Pons (tissue), 1 donor: ENCODE results near the gene TUT4.

ENCODE experiments used
- DNase-seq: peaks from one replicate; pipeline ENCODE4 v3.0.0-alpha.2; 2016; ENCODE audit warnings: low spot score

Gene TUT4

DNA sequence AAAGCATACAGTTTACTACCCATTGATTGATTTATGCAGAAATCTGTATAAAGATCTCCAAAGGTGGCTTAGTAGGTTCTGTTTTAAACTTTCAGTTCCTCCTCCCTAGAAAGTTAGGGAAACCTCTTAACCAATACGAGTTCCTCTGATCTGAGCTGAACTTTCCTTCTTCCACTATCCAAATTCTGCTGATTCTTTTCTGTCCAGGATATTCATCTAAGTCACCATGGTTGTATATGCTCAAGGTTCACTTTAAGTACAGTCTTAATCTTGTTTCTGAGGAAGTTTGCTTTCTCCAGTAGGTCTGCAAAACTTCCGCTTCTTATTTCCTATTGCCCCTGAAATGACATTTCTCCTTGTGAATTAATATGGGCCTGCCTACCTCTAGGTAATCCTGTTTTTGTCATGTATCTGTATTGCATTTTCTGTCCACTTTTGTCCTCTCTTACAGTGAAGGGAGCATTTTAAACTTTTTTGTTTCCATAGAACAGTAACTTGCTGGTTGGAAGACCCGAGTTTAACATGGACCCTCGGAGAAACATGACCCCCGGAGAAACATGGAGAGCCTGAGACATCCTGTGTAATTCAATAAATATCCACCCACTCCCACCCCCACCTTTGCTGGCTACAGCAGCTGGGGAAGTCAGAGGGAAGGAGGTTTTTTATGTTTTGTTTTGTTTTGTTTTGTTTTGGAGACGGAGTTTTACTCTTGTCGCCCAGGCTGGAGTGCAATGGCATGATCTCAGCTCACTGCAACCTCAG lies 16.7 kb upstream of the TUT4 start:
- DNase-seq: peak; percentile 43

DNA sequence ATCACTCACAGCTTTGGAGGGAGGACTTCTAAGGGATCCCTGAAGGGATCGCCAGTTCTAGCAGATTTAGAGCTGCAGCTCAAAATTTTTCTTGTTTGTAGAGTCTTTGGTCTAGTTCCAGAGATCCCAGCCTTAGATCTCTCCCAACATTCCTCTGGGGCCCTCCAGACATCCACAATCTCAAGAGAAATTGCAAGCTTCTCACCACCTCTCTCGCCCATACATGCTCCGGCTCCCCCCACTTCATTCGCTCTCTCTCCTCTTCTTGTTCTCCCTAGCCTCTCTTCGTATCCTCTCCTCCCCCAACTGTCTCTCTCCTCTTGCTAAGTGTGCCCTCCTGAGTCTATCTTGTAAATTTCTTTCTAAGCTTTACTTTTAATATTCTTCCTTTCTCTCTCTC lies 15.1 kb upstream of the TUT4 start:
- DNase-seq: no peak

DNA sequence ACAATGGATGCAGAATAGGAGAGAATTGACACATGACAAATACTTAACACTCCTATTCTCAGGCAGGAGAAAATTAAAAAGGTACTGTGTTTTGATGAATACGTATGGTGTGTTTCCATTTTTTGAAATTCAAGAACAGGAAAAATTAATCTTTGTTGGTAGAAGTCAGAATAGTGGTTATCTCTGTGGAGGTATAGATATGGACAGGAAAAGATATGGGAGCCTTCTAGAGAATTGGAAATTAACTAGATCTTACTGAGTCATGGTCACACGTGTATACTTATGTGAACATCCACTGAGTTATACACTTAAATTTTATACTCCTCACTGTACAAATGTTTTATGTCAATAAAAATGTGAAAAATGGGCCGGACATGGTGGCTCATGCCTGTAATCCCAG lies 9.9 kb upstream of the TUT4 start:
- no peak for DNase-seq

DNA sequence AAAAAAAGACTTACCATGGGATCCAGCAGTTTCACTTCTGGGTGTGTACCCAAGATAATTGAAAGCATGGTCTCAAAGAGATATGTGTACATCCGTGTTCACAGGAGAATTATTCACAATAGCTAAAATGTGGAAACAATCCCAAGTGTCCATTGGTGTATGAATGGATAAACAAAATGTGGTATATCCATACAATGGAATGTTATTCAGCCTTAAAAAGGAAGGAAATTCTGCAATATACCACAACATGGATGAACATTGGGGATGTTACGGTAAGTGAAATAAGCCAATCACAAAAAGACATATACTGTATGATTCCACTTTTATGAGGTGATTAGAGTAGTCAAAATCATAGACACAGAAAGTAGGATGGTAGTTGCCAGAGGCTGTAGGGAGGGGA lies 7.0 kb upstream of the TUT4 start:
- DNase-seq: no peak

DNA sequence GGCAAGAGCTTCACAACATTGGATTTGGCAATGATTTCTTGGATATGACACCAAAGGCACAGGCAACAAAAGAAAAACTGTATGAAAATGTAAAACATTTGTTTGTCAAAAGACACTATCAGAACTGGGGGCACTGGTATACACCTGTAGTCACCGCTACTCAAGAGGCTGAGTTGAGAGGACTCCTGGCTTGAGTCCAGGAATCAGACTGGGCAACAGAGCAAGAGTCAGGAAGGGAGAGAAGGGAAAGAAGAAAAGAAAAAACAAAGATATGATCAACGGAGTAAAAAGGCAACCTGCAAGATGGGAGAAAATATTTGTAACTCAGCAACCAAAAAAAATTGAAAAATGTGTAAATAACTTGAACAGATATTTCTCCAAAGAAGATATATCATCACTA lies 6.0 kb upstream of the TUT4 start:
- DNase-seq: no peak

DNA sequence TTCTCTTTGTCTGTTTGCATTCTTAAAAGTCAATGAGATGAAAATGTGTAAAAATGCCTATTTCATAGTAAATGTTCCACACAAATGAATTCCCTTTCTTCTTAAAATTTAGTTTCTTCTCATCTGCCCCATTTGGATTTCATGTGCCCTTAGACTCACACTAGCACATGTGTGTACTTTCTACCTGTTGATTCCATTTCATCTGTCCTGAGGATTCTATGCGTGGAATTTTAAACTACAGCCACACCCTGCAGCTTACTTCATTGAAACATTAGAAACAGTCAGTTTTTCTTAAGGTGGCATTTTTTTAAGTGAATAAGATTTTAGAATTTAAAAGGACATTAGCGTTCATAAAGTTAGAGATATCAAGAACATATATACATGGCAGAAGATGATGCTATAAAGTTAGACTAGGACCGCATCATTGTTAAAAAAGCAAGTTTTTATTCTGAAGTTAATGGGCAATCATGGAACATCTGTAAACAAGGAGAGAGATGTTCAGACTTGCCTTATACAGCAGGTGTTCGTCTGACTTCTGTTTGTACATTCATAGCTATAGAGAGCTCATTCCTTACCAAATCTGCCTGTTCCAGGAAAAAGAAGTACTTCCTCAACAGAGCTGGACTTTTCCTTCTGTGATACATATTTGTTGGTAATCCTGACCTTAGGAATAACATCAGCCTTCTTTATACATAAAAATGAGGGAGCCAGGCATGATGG lies 3.9 kb upstream of the TUT4 start:
- no peak for DNase-seq

DNA sequence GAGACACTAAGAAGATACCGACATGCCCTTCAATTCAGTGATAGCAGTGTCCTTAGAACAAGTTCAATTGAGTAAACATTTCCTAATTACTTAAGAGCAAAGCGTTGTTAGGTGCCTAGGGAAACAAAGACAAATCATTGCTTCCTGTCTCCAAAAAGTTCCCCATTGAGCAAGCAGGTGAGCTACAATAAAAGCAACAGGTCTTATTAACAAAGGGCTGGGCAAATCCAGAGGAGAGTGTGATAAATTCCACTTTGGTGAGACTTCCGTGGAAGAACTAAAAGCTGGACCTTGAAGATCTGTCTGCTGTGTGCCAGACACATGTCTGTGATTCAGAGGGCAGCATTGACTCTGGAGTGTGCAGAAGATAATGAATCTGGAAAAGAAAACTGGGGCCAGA lies 1.9 kb upstream of the TUT4 start:
- no peak for DNase-seq

DNA sequence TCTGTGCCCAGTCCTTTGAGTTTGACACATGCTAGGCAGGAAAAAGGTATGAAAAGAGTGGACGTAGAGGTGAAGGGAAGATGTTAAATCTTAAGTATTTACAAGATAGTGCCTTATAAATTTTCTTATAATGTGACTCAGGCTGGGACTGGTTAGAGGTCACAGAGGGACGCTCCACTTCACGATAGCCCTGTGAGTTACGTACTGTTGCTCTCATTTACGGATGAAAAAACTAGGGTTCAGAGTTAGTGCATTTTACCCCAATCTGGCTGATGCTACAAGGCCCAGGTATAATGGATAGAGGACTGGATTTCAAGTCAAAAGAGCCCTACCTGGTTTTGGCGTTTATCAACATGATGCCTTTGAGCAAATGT lies 1.4 kb upstream of the TUT4 start:
- DNase-seq: no peak

DNA sequence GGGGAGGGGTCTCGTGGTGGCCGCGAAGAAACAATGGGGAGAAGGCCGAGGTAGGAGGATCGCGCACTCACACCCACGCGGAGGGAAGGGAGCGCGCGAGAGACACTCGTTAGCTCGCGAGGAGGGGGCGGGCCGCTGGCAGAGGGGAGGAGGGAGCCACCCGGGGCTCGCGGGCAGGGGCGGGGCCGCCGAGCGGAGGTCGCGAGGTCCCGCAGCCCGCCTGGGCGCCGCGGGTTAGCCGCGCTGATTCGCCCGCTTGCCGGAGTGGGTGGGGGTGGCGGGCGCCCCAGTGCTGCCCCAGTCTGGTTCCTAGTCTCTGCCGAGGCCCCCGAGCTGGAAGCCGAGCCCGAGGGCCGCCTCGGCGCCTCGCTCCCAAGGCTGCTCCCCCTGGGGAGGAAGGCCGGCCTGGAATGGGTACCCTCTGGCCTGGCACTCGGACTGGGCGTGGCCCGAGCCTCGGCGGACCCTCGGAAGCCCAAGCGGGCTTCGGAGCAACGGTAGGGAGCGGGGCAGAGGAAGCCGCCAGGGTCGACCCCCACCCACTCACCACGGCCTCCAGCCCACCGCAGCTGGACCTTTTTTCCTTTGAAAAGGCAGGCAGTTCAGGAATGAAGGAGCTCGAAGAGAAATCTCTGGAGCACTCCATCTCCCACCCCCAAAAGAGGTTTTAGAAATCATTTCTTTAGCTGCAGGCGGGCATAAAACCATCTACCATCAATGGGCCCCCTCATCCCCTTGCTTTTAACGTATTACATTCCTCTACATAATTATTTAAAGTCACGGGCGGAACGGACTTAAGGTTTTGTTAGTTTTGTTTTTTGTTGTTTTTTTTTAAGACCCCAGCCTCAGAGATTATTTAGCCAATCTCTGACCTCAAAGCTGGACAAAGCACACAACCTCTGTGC lies 722 bp upstream of the TUT4 start:
- DNase-seq: peak; percentile 63

DNA sequence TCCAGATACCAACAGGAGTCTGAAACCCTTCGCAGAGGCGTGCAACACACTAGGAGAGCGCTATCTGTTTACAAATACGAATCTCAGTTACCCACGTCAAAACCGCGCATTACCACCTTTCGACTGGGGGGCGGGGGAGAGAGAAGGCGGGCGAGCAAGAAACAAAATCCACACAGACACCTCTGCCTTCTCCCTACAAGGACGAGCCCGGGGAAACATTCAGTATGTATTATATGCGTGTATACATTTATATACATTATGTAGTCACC lies 722 bp downstream of the TUT4 start:
- DNase-seq: peak; percentile 55

DNA sequence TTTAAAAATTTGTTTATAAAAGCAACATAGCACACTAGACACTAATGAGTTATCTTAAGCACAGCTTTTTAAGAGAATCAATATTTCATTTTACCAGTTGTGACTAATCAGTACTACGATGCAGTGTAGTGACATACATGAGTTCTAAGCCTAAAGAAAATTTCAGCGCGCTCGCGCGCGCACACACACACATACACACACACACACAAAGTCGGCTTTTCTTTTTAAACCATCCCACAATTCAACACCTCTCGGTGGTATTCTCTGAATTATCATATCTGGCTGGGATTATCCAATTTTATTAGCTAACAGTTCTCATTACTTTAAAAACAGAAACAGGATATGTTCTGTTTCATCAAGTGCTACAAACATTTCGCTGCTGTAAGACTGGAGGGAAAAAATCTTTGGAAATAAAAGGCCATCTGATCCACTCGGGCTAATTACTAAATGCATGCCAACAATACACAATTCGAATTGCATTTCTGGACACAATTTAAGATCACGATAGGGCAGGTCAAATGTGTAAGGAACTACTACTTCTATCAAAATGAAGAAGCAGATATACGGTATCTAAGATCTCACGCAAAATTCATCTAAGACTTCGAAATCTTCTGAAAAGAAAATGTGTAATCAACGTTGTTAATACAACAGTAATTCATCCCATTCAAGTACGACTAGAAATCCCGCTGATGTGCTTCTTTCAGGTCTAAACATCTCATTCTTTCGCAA lies 1.2 kb downstream of the TUT4 start:
- DNase-seq: peak; percentile 53

DNA sequence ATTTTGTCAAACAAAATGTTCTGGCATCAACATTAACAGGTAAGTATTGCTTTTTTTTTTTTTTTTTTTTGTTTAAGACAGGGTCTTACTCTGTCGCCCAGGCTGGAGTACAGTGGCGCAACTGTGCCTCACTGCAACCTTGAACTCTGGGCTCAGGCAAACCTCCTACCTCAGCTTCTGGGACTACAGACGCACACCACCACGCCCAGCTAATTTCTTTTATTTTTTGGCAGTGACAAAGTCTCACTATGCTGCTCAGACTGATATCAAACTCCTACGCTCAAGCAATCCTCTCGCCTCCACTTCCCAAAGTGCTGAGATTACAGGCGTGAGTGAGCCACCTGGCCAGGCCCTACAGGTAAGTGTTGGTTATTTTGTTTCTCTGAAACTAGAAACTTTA lies 2.4 kb downstream of the TUT4 start:
- DNase-seq: no peak

DNA sequence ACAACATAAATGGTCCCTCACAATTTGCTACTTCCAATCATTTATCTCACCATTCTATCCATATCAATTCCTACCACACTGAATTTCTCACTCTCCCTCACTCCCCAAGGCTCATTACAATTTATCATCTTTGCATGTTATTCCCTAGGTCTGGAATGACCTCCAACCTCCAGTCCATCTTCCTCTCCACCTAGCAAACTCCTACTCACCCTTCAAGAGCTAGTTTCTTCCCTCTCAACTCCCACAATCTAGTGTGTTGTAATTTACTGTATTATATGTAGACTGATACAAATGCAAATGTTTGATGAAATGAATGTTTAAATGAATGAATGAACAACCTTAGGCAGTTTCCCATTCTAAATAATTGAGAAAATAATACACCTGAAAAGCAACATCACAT lies 3.6 kb downstream of the TUT4 start:
- DNase-seq: no peak

DNA sequence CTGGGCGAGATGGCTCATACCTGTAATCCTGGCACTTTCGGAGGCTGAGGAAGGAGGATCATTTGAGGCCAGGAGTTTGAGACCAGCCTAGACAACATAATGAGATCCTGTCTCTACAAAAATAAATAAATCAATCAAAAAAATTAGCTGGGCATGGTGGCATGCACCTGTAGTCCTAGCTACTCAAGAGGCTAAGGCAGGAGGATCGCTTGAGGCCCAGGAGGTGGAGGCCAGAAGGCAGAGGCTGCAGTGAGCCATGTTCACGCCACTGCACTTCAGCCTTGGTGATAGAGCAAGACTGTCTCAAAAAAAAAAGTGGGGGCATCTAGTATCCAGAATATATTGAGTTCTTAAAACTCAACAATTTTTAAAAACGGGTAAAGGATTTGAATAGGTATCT lies 6.0 kb downstream of the TUT4 start:
- no peak for DNase-seq

DNA sequence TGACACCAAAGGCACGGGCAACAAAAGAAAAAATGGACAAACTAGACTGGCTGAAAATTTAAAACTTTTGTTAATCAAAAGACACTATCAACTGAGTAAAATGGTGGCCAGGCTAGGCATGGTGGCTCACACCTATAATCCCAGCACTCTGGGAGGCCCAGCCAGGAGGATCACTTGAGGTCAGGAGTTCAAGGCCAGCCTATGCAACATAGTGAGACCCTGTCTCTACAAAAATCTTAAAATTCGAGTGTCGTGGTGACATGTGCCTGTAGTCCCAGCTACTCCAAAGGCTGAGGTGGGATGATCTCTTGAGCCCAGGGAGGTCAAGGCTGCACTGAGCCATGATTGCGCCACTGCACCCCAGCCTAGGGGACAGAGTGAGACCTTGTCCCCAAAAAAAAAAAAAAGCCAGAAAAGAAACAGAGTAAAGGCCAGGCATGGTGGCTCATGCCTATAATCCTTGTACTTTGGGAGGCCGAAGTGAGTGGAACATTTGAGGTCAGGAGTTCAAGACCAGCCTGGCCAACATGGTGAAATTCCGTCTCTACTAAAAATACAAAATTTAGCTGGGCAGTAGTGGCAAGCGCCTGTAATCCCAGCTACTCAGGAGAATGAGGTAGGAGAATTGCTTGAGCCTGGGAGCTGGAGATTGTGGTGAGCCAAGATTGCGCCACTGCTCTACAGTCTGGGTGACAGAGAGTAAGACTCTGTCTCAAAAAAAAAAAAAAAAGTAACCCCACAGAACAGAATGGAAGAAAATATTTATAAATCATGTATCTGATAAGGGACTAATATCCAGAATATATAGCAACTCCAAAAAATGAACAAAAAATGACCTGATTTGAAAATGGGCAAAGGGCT lies 8.0 kb downstream of the TUT4 start:
- no peak for DNase-seq

DNA sequence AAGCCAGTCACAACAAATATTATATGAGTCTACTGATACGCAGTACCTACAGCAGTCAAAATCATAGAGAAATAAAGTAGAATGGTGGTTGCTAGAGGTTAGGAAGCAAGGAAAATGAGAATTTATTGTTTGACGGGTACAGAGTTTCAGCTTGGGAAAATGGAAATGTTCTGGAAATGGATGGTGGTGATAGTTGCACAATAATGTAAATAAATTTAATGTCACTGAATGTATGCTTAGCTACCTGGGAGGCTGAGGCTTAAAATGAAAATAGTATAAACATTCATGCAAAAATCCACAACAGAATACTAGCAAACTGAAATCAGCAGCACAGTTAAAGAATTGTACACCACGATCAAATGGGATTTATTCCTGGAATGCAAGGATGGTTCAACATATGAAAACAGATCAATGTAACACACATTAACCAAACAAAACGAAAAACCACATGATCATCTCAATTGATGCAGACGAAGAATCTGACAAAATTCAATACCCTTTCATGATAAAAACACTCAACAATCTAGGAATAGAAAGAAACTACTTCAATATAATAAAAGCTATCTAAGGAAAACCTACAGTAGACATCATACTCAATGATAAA lies 10.7 kb downstream of the TUT4 start:
- no peak for DNase-seq

DNA sequence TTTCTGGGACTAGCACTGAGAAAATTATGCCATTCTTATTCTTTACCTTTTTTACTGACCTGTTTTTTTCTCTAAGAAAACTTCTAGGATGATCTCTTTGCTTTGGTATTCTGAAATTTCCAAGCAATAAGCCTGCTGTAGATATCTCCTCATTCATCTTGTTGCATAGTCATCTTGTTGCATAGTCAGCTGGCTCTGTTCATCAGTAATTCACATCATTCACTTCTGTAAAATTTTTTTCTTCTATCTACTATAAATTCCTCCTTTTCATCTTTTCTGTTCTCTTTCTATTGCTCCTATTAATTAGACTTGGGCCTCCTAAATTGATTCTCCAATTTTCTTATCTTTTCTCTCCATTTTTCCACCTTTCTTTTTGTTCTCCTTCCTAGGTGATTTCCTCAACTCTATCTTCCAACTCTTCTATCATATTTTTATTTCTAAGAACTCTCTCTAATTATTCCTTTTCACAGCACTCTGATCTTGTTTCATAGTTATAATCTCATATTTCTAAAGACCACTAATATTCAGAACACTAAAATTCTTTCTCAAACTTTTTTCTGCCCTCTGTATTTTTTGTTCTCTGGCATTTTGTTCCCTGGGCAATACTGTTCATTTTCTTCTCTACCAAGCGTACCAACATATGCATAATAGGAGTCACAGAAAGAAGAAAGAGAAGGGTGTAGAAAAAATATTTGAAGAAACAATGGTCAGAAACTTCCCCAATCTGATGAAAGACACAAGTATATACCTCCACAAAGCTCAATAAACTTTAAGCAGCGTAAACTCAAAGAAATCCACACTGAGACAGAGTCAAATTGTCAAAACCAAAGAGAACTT lies 17.7 kb downstream of the TUT4 start:
- DNase-seq: no peak

DNA sequence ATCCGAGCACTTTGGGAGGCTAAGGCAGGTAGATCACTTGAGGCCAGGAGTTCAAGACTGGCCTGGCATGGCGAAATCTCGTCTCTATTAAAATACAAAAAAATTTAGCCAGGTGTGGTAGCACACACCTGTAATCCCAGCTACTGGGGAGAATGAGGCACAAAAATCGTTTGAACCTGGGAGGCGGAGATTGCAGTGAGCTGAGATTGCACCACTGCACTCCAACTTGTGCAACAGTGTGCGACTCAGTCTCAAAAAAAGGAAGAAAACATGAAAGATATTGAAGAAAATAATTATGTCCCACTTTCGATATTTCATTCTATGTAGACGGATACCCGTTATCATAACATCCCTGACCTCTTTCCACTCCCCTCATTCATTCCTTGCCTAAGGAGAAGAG lies 19.2 kb downstream of the TUT4 start:
- no peak for DNase-seq

DNA sequence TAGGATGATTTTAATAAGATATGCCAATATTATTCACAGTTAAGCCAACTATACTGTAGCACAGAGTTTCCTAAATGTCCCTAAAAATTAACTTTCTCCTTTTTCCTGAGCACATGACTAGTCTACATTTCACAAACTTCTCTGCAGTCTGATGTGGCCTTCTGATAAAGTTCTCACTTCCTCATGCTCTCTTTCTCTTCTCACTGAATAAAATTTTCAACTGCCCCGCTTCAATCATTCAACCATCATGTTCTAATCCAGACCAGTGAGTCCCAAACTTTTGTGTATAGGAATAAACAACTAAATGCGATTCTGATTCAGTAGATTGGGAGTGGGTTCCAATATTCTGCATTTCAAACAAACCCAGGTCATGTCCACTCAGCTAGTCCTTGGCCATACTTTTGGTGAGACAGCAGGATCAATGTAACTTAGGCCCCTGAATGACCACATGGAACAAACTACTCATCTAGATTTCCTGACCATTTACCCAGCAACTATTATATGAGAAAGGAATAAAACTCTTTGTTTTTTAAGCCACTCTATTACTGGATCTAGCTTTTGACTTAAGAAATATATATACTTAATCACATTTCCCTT lies 20.1 kb downstream of the TUT4 start:
- no peak for DNase-seq

DNA sequence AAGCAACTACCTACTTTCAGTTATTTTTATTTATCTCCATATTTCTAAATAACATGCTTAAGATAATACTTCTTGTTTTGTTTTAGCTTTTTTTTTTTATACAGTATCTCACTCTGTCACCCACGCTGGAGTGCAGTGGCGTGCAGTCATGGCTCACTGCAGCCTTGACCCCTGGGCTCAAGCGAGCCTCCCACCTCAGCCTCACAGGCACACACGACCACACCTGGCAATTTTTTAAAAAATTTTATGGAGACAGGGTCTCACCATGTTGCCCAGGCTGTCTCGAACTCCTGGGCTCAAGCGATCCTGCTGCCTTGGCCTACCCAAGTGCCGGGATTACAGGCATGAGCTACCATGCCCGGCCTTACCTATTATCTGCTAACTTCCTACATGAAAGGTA lies 20.6 kb downstream of the TUT4 start:
- no peak for DNase-seq
